GM20431 (cell line): Measurements from ENCODE around the gene MYH14.

ENCODE experiments used
- in situ Hi-C: fragments of 300-500 bp; cut with MseI, MboI; formaldehyde crosslinking; loops from one replicate; pipeline ENCODE4 v1.15.0; 2020; ENCODE audit warnings: low sequenced_read_pairs; ENCODE audit not compliant: unreplicated experiment

MYH14 gene

DNA sequence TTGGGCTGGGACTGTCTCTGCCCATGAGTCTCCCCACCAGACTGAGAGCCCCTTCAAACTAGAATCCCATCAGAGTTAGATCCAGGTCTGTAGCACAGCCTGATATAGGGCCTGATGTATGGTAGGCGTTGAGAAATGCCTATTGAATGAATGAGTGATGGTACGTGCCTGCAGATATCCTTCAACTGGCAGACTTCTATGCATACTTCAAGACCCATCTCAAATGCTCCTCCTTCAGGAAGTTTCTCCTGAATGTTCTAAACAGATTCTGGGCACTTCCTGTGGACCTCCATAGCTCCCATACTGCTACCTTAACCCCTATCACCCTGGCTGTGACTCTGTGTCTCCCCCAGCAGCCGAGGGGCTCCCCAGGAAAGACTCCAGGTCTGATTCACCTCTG is 77.6 kb downstream of the MYH14 start:
- in situ Hi-C loops: no loop called here

DNA sequence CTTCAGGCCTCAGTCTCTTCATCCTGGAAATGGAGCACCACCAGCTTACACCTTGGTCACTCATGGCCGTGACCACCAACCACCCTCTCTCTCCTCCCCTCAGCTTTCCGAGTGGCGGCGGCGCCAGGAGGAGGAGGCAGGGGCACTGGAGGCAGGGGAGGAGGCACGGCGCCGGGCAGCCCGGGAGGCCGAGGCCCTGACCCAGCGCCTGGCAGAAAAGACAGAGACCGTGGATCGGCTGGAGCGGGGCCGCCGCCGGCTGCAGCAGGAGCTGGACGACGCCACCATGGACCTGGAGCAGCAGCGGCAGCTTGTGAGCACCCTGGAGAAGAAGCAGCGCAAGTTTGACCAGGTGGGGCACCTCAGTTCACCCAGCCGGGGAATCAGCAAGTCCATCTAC is 78.1 kb downstream of the MYH14 start:
- in situ Hi-C loops: no loop called here

DNA sequence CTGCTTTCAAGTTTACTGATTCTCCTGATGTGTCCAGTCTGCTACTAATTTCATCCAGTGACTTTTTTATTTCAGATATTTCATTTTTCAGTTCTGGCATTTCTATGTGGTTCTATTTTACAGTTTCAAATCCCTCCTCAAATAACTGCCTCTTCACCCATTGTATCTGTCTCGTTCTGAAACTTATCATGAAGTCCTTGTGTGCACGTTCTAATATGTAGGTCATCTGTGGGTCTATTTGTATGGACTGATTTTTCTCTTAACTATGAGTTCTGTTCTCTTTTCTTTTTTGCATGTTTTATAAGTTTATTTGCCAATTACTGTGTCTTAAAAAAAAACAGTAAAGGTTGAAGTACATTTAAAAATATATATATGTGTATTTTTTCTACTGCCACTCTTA is 82.4 kb downstream of the MYH14 start:
- in situ Hi-C loops: no loop called here

DNA sequence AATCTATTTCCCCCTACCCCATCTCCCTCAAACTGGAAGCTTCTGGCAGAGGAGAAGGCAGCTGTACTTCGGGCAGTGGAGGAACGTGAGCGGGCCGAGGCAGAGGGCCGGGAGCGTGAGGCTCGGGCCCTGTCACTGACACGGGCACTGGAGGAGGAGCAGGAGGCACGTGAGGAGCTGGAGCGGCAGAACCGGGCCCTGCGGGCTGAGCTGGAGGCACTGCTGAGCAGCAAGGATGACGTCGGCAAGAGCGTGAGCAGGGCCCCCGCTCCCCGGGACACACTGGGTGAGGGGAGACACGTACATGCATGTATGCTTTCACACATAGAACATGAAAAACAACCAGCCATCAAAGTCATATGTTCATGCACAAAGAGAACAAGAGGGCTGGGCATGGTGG is 83.0 kb downstream of the MYH14 start:
- in situ Hi-C loops: no loop called here

DNA sequence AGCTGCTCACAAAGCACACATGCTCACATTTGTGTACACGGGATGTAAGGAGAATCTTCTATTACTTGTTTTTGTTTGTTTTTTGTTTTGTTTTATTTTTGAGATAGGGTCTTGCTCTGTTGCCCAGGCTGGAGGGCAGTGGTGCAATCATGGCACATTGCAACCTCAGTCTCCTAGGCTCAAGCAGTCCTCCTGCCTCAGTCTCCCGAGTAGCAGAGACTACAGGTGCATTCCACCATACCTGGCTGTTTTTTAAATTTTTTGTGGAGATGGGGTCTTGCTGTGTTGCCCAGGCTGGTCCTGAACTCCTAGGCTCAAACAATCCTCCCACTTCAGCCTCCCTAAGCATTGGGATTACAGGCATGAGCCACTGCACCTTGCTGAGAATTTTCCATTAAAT is 83.9 kb downstream of the MYH14 start:
- in situ Hi-C loops: no loop called here

DNA sequence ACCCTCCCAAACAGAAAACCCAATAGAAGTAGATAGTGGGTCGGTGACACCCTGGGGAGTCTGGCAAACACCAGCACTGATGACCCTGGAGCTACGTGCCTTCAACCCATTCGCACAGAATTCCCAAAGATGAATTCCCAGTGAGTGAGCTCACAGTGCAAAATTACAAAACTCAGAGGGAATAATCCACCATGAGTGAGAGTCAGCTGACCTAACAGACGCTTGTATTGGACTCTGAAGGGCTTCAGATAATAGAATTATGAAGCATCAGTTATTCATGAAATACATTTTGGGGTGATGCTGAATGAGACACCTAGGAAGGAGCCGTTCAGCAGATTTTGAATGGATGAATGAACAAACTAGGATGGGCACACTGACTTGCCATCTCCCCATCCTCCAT is 85.5 kb downstream of the MYH14 start:
- in situ Hi-C loops: no loop called here

DNA sequence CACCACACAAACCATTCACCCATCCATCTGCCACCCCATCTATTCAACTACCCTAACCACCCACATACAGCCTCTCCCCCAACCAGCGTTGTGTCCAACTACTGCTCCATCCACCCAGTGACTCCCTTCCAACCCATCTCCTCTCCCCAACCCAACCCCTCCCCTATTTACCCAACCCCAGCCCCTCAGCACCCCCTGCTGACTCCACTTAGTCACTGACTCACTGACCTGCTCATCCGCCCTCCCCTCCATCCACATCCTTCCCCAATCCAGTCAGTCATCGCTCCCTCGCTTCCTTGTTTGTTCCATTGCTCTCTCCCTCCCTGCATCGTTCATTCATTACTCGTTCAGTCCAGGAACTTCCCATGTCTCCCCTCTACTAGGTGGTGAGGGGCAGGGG is 86.6 kb downstream of the MYH14 start:
- in situ Hi-C loops: no loop called here

DNA sequence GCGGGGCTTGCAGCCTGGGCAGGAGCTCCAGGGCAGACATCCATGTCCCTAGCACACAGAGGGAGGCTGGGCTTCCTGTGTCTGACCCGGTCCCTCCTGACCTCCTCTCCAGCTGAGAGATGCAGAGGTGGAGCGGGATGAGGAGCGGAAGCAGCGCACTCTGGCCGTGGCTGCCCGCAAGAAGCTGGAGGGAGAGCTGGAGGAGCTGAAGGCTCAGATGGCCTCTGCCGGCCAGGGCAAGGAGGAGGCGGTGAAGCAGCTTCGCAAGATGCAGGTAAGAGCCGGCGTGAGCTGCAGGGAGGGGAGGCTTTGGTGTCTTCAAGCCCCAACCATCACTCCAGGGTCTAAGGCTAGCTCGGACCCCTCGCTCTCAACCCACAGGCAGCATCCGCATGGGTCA is 87.4 kb downstream of the MYH14 start:
- in situ Hi-C loops: no loop called here

DNA sequence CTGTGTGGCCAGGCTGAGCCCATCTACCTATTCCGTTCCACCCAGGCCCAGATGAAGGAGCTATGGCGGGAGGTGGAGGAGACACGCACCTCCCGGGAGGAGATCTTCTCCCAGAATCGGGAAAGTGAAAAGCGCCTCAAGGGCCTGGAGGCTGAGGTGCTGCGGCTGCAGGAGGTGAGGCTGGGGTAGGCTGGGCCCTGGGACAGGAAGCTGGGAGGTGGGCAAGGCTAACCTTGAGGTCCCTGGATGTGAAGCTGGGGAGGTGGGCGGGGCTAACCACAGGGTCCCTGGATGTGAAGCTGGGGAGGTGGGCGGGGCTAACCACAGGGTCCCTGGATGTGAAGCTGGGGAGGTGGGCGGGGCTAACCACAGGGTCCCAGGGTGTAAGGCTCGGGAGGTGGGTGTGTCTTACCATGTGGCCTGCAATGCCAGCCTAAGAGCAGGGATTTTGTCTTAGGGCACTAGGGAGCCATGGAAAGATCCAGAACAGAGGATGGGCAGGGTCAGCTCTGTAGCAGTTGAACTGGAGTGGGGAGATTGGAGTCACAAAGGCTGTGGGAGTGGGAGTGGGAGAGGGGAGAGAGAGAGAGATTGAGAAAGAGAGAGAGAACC is 88.9 kb downstream of the MYH14 start:
- in situ Hi-C loops: no loop called here

DNA sequence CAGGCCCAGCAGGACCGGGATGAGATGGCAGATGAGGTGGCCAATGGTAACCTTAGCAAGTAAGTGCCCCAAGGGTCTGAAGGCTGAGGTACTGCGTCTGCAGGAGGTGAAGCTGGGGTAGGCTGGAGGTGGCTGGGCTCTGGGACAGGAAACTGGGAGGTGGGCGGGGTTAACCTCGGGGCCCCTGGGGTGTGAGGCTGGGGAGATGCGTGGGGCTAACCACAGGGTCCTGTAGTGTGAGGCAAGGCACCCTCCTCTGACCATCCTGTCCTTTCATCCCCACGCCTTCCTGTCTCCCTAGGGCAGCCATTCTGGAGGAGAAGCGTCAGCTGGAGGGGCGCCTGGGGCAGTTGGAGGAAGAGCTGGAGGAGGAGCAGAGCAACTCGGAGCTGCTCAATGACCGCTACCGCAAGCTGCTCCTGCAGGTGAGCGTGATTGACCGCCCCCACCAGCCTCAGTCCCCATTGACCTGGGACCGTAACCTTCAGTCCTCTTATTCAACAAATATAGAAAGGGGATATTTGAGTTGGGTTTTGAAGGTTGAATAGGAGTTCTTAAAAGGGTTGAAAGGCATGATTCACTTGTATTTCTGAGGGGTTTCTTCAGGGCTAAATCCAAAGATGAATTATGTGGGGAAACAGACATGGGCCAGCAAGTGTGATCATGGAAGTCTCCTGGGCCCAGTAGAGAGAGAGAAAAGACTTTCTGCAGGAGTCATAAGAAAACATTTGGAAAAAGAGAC is 90.0 kb downstream of the MYH14 start:
- in situ Hi-C loops: no loop called here

DNA sequence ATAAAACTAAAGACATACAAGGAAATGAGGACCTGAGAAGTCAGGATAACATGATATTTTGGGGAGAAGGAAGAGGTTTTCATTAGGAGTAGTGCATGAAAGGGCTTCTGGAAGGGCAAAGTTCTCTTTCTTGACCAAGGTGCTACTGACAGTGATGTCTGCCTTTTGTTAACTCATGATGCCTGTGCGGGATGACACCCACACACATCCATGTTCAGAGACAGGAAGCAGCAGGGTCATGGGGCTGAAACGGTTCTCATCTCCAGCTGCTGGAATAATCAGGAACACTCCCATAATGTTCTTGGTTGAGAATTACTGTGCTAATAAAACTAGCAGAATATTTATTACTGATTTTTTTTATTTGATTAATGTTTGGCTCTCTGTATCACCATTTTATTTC is 96.6 kb downstream of the MYH14 start:
- in situ Hi-C loops: no loop called here

DNA sequence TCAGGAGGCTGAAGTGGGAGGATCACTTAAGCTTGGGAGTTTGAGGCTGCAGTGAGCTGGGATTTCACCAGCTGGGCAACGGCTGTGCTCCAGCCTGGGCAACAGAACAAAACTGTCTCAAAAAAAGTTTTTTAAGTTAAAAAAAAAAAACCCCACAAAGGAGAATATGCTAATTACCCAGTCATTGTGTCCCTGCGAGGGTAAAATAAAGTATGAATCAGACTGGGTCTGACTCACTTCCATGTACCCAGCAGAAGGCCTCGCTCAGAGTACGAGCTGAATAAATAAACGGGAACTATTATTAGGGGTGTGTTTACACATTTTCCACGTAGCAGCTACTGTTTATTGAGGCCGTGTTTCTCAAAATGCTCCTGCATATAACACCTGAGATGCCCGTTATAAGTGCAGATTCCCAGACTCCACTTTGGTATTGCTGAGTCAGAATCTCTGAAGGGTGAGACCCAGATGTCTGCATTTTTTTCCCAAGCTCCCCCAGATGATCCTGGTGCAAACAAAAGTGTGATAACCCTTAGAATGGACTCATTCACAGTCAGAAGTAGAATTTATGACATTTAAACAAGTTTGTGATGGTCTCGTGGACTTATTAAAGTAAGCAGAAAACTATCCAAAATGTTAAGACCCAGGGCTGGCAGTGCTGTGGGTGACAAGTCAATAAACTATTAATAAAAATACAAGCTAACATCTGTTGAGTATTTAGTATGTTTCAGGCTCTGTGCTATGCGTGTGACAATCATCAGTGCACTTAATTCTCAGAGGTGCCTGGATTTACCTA is 97.6 kb downstream of the MYH14 start:
- in situ Hi-C loops: no loop called here

DNA sequence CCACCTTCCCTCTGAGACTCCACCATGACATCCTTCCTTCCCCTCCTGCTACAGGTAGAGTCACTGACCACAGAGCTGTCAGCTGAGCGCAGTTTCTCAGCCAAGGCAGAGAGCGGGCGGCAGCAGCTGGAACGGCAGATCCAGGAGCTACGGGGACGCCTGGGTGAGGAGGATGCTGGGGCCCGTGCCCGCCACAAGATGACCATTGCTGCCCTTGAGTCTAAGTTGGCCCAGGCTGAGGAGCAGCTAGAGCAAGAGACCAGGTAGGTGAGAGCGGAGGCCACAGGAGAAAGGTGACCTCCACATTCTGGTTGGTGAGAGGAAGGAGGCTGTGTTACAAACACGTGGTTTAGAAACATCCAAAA is 98.2 kb downstream of the MYH14 start:
- in situ Hi-C loops: no loop called here

DNA sequence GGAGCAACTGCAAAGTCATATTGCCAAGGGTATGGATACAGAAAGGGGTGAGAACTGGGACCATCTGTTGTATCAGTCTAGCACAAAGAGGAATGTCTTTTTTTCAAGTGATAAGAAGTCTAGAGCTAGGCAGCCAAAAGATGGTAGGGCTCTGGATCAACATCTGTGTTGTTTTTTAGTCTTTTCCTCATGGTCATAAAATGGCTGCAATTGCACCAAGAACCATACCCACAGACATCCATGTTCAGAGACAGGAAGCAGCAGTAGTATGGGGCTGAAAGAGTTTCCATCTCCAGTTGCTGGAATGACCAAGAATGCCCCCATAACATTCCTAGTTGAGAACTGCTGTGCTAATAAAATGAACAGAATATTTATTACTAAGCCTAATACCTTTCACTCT is 100.1 kb downstream of the MYH14 start:
- in situ Hi-C loops: no loop called here

DNA sequence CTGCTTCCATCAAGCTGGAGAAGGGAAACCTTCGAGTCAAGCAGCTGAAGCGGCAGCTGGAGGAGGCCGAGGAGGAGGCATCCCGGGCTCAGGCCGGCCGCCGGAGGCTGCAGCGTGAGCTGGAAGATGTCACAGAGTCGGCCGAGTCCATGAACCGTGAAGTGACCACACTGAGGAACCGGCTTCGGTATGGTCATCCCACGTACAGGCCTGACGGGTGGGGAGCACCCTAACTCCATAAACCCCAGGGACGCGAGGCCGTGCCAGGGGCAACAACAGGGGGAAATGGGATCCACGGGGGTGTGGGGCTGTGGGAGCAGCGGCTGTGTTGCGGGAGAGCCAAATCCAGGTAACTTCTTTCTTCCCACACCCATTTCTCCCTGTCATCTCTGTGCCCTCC is 105.6 kb downstream of the MYH14 start:
- in situ Hi-C loops: no loop called here

DNA sequence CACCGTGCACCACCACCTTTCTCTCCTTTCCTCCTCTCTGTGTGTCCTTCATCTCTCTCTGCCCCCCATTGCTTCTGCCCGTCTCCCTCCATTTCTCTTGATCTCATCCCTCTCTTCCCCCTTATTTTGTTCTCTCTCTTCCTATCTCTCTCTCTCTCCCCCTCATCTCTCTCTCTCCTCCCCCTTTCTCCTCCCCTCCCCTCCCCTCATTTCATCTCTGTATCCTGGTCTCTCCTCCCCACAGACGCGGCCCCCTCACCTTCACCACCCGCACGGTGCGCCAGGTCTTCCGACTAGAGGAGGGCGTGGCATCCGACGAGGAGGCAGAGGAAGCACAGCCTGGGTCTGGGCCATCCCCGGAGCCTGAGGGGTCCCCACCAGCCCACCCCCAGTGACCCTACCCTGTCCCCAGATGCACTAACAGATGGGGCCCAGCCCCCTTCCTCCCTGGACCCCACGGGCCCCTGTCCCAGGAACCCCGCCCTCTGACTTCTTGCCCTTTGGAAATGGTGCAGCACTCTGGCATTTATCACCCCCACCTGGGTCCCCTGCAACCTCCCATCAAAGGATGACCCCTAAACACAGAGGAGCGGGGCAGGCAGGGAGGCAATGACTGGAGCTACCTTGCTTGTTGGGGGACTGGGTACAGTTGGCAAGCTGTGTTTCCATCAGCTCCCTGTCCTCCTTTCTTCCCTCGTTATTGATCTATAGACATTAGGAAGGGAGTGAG is 106.1 kb downstream of the MYH14 start:
- in situ Hi-C loops: no loop called here

DNA sequence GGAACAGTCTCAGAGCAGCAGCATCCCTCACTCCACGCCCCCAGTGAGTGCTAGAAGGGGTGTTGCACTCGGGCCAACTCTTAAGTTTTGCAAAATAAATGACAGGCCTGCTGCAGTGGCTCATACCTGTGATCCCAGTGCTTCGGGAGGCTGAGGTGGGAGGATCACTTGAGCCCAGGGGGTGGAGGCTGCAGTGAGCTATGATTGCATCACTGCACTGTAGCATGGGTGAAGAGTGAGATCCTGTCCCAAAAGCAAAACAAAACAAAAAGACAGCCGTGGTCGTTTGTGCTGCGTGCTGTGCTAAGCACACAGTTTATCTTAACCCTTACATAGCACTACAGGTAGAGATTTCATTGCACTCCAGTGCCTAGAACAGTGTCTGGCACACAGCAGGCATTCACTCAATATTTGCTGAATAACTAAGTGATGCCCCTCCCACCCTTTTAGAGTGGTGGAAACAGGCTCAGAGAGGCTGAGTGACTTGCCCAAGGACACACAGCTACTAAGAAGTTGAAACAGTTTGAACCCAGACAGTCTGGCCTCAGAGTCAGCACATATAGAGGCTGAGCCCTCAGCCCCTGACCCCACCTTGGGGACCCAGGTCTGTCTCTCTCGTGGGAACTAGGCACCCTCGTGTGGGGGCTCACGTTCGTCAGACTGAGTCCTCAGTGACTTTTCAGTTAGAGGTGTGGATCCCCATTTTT is 107.5 kb downstream of the MYH14 start:
- in situ Hi-C loops: no loop called here

DNA sequence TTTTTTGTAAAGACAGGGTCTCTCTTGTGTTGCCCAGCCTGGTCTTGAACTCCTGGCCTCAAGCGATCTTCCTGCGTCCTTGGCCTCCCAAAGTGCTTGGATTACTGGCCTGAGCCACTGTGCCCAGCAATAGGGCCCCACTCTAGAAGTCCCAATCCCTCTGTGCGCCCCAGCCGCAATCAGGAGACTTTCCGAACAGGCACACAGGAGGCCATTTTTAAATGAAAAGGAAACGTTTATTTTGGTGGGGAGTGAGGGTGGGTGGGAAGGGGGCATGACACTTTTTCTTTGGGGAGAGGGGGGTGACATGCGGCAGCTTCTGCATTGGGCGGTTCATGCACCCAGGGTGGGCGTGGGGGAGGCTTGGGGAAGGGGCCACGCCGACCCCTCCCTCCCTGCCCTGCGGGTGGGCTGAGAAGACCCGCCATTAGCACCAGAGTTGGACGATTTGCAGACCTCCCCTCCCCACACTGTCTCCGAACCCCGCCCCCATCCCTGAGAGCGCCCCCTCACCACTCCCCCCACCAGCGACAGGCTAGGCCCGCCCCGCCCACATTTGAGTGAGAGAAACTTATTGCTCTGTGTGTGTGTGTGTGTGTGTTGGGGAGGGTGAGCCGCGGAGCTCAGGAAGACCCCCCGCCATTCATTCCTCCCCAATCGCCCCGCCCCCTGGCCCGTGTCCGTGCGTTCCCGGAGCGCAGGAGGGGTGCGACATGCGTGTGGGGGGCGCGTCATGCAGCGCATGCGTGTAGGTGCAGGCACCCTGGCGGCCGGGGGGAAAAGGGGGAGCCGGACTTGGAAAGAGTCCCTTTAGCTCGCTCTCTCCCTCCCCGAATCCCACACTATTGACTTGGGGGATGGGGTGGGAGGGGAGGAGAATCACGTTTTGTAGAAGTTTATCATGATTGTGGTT is 108.6 kb downstream of the MYH14 start:
- in situ Hi-C loops: no loop called here
